Mesenchymal stem cell (in vitro differentiated cells and primary cell): ENCODE measurements around the gene LCT.

ENCODE experiments used
- DNase-seq: peaks from one replicate; pipeline ENCODE4 v3.0.0-alpha.2; 2013
- H2AFZ ChIP-seq: one replicate; pipeline ENCODE4 v1.6.1; 2013; ENCODE audit warnings: low read depth, mild to moderate bottlenecking, control low read depth, inconsistent platforms, low read length, moderate library complexity
- H2AK5ac ChIP-seq: 2 replicates; pipeline ENCODE4 v1.6.1; 2013; ENCODE audit warnings: low read length, moderate library complexity, mild to moderate bottlenecking, inconsistent platforms; ENCODE audit not compliant: severe bottlenecking
- H2BK120ac ChIP-seq: one replicate; pipeline ENCODE4 v1.6.1; 2013; ENCODE audit warnings: low read depth, mild to moderate bottlenecking, inconsistent platforms, low read length, moderate library complexity
- H2BK12ac ChIP-seq, 2 experiments: one replicate each; pipeline ENCODE4 v1.6.1; 2013; ENCODE audit warnings: inconsistent platforms in 2 of 2, low read length in 2 of 2, mild to moderate bottlenecking in 2 of 2, moderate library complexity in 2 of 2, control low read depth in 1 of 2
- H2BK15ac ChIP-seq: one replicate; pipeline ENCODE4 v1.6.1; 2013; ENCODE audit warnings: mild to moderate bottlenecking, low read depth, inconsistent platforms; ENCODE audit not compliant: poor library complexity, severe bottlenecking
- H2BK5ac ChIP-seq: 2 replicates; pipeline ENCODE4 v1.6.1; 2013; ENCODE audit warnings: low read depth, mild to moderate bottlenecking, low read length, control low read depth, inconsistent platforms; ENCODE audit not compliant: poor library complexity, severe bottlenecking
- H3K14ac ChIP-seq, 2 experiments: one replicate each; pipeline ENCODE4 v1.6.1; 2013; ENCODE audit warnings: inconsistent platforms in 2 of 2, low read length in 2 of 2, control low read depth in 1 of 2, mild to moderate bottlenecking in 1 of 2, moderate library complexity in 1 of 2
- H3K18ac ChIP-seq, 2 experiments: one replicate each; pipeline ENCODE4 v1.6.1; 2013; ENCODE audit warnings: inconsistent platforms in 2 of 2, low read length in 2 of 2, control low read depth in 1 of 2, low read depth in 1 of 2, mild to moderate bottlenecking in 1 of 2
- H3K23ac ChIP-seq, 2 experiments: one replicate each; pipeline ENCODE4 v1.6.1; 2013; ENCODE audit warnings: inconsistent platforms in 2 of 2, low read length in 2 of 2, mild to moderate bottlenecking in 2 of 2, moderate library complexity in 2 of 2, control low read depth in 1 of 2
- H3K27ac ChIP-seq: 2 replicates; pipeline ENCODE4 v1.5.1; 2013; ENCODE audit warnings: mild to moderate bottlenecking, moderate library complexity, low read length, control low read depth, inconsistent platforms; ENCODE audit not compliant: poor library complexity, severe bottlenecking
- H3K27me3 ChIP-seq, 2 experiments: 2 replicates each; pipeline versions ENCODE4 v1.6.1 to v1.7.0; 2013; ENCODE audit warnings: low read length in 2 of 2, mild to moderate bottlenecking in 2 of 2, moderate library complexity in 2 of 2, control low read depth in 1 of 2, inconsistent platforms in 1 of 2; ENCODE audit not compliant: control insufficient read depth in 1 of 2, insufficient read depth in 1 of 2
- H3K36me3 ChIP-seq, 2 experiments: 2 replicates each; pipeline versions ENCODE4 v1.6.1 to v1.7.0; 2013; ENCODE audit warnings: low read length in 2 of 2, control low read depth in 1 of 2, inconsistent platforms in 1 of 2, low read depth in 1 of 2, mild to moderate bottlenecking in 1 of 2; ENCODE audit not compliant: insufficient read depth in 2 of 2, control insufficient read depth in 1 of 2
- H3K4ac ChIP-seq, 2 experiments: one replicate each; pipeline ENCODE4 v1.6.1; 2013; ENCODE audit warnings: inconsistent platforms in 2 of 2, low read length in 2 of 2, mild to moderate bottlenecking in 2 of 2, moderate library complexity in 2 of 2, control low read depth in 1 of 2, low read depth in 1 of 2
- H3K4me1 ChIP-seq: 2 replicates; pipeline ENCODE4 v1.6.1; 2013; ENCODE audit warnings: low read depth, low read length, control low read depth; ENCODE audit not compliant: control insufficient read depth, insufficient read depth
- H3K4me2 ChIP-seq: 2 replicates; pipeline ENCODE4 v1.6.1; 2013; ENCODE audit warnings: low read length, mild to moderate bottlenecking, inconsistent platforms; ENCODE audit not compliant: poor library complexity, severe bottlenecking
- H3K4me3 ChIP-seq, 2 experiments: 2 replicates each; pipeline versions ENCODE4 v1.5.1 to v1.7.0; 2013; ENCODE audit warnings: low read length in 2 of 2, mild to moderate bottlenecking in 2 of 2, control low read depth in 1 of 2, low read depth in 1 of 2; ENCODE audit not compliant: insufficient read depth in 1 of 2
- H3K79me1 ChIP-seq: replicated peaks from 2 replicates; pipeline ENCODE4 v1.6.1; 2013; ENCODE audit warnings: mild to moderate bottlenecking, control low read depth, low read length, inconsistent platforms; ENCODE audit not compliant: poor library complexity, severe bottlenecking
- H3K9ac ChIP-seq: 2 replicates; pipeline ENCODE4 v1.7.0; 2013; ENCODE audit warnings: mild to moderate bottlenecking, low read length, moderate library complexity
- H3K9me3 ChIP-seq: 2 replicates; pipeline ENCODE4 v1.7.0; 2013; ENCODE audit warnings: mild to moderate bottlenecking, low read length; ENCODE audit not compliant: control insufficient read depth
- H4K8ac ChIP-seq: one replicate; pipeline ENCODE4 v1.6.1; 2013; ENCODE audit warnings: inconsistent platforms, mild to moderate bottlenecking, low read length, moderate library complexity
- H4K91ac ChIP-seq: one replicate; pipeline ENCODE4 v1.6.1; 2013; ENCODE audit warnings: mild to moderate bottlenecking, low read length, inconsistent platforms
- WGBS: methylation state at CpG from one replicate; pipeline ENCODE4 v1.1.7; 2013; ENCODE audit warnings: mixed read lengths; 5-methylcytosine and 5-hydroxymethylcytosine counted together

The LCT gene

GRCh38 chr2:135821190-135821589 is 15.8 kb downstream of the LCT start:
- Histone ChIP-seq H2BK15ac (no peak overlapping the region), H2AFZ (no peak overlapping the region), H3K9ac (no peak overlapping the region), H3K79me1 (no peaks in the 10 kb centered on the region), H2BK120ac (no peak overlapping the region), H3K4ac (no peak overlapping the region), H3K36me3 (no peaks in the 10 kb centered on the region), H2AK5ac (no peak overlapping the region), H3K4me2 (no peak overlapping the region), H3K14ac (no peak overlapping the region), H3K23ac (no peak overlapping the region), H4K91ac (no peak overlapping the region), H3K4me3 (no peak overlapping the region), H3K27ac (no peak overlapping the region), H4K8ac (no peak overlapping the region), H3K27me3 (peaks cover 0 to 8% of the 10 kb centered on the region in 2 experiments), H3K9me3 (peaks cover 11% of the 10 kb centered on the region), H3K4me1 (peaks cover 16% of the 10 kb centered on the region), H3K18ac (no peak overlapping the region), H2BK5ac (no peak overlapping the region), H2BK12ac (no peak overlapping the region)
- 100% methylated on average over 2 of the region's 2 CpGs for WGBS
- DNase-seq = no peak

- Histone ChIP-seq H3K36me3 (no peaks in the 10 kb centered on the region), H3K27me3 (peaks cover 0 to 2% of the 10 kb centered on the region in 2 experiments)
- 67% methylated on average over 9 of the region's 9 CpGs for WGBS
These were observed 16.9 kb downstream of the LCT start for GRCh38 chr2:135820003-135820618.

GRCh38 chr2:135818937-135819610 is 17.9 kb downstream of the LCT start:
- Histone ChIP-seq H3K4me3 (no peak overlapping the region), H3K27ac (no peak overlapping the region), H3K9ac (no peak overlapping the region), H3K79me1 (no peaks in the 10 kb centered on the region), H3K14ac (no peak overlapping the region), H2BK12ac (no peak overlapping the region), H4K91ac (no peak overlapping the region), H3K23ac (no peak overlapping the region), H3K4me1 (peaks cover 16% of the 10 kb centered on the region), H2BK120ac (no peak overlapping the region), H3K4me2 (no peak overlapping the region), H3K27me3 (no peaks in the 10 kb centered on the region), H3K18ac (no peak overlapping the region), H2AFZ (no peak overlapping the region), H3K4ac (no peak overlapping the region), H2AK5ac (no peak overlapping the region), H3K36me3 (no peaks in the 10 kb centered on the region), H2BK5ac (no peak overlapping the region), H4K8ac (no peak overlapping the region), H3K9me3 (peaks cover 11% of the 10 kb centered on the region), H2BK15ac (no peak overlapping the region)
- no peak for DNase-seq
- 77% methylated on average over 7 of the region's 8 CpGs for WGBS

More at GRCh38 chr2:135820003-135820618, 16.9 kb downstream of the LCT start:
- no peak overlapping the region for H3K18ac ChIP-seq
- H3K14ac ChIP-seq = no peak overlapping the region
- H3K79me1 ChIP-seq = no peaks in the 10 kb centered on the region
- no peak overlapping the region for H2BK120ac ChIP-seq
- no peak overlapping the region for H3K4ac ChIP-seq
- no peak overlapping the region for H3K23ac ChIP-seq
- no peak overlapping the region for H3K9ac ChIP-seq
- DNase-seq = no peak
- no peak overlapping the region for H3K4me3 ChIP-seq
- no peak overlapping the region for H2AFZ ChIP-seq
- H2BK12ac ChIP-seq = no peak overlapping the region
- no peak overlapping the region for H2AK5ac ChIP-seq
- no peak overlapping the region for H3K27ac ChIP-seq
- H3K4me2 ChIP-seq = peak overlapping the region; percentile 31
- peaks cover 16% of the 10 kb centered on the region for H3K4me1 ChIP-seq
- H2BK15ac ChIP-seq = no peak overlapping the region
- H2BK5ac ChIP-seq = no peak overlapping the region
- peaks cover 11% of the 10 kb centered on the region for H3K9me3 ChIP-seq
- H4K8ac ChIP-seq = no peak overlapping the region
- no peak overlapping the region for H4K91ac ChIP-seq

GRCh38 chr2:135817951-135818350 is 19.0 kb downstream of the LCT start:
- no peak overlapping the region for H3K27ac ChIP-seq
- no peak overlapping the region for H3K23ac ChIP-seq
- no peaks in the 10 kb centered on the region for H3K79me1 ChIP-seq
- no peaks in the 10 kb centered on the region for H3K27me3 ChIP-seq
- no peak overlapping the region for H2AFZ ChIP-seq
- no peak overlapping the region for H2BK12ac ChIP-seq
- H3K18ac ChIP-seq = no peak overlapping the region
- H2BK120ac ChIP-seq = no peak overlapping the region
- no peak for DNase-seq
- H2BK5ac ChIP-seq = no peak overlapping the region
- H3K4ac ChIP-seq = no peak overlapping the region
- H4K8ac ChIP-seq = no peak overlapping the region
- no peak overlapping the region for H4K91ac ChIP-seq
- peaks cover 9% of the 10 kb centered on the region for H3K9me3 ChIP-seq
- no peak overlapping the region for H3K4me3 ChIP-seq
- H3K9ac ChIP-seq = no peak overlapping the region
- WGBS = 83% methylated on average over 4 of the region's 4 CpGs
- H3K4me1 ChIP-seq = peaks cover 16% of the 10 kb centered on the region
- no peak overlapping the region for H2AK5ac ChIP-seq
- no peaks in the 10 kb centered on the region for H3K36me3 ChIP-seq
- no peak overlapping the region for H3K4me2 ChIP-seq
- H2BK15ac ChIP-seq = no peak overlapping the region
- H3K14ac ChIP-seq = no peak overlapping the region
